Measurements from ENCODE around the gene NPIPB6.

The NPIPB6 gene

DNA sequence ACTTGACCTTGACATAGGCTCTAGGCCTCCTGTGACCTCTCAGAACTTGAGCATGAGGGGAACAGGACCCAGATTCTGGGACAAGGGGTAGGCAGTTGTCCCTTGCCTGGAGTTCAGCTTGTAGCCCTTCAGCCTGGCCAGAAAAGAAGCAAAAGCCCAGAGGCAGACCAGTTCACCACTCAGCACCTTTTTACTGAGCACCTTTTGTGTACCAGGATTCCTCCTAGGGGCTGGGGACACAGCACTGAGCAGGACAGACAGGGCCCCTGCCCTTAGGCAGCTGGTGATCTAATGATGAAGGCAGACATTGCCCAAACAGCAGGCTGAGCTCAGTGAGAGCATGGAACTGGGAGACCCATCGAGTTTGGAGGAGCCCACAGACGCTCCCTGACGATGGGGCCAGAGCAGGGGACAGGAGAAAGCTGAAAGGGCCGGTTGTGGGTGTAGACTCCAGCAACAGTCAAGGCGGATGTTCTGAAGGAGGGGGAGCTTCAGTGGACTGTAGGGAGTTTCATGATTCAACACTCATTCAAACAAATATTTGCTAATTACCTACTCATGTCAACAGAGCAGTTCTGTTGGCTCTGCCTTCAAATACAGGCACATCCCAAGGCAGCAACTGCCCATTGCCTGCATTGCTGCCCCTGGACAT is 38.9 kb downstream of the NPIPB6 start:
- H3K9ac ChIP-seq (ENCODE audit: low read depth in 1 of 2, low read length in 2 of 2) = no peak overlapping the region
- H3K9me3 ChIP-seq (ENCODE audit: control insufficient read depth in 2 of 2, low read length in 2 of 2) = no peaks in the 10 kb centered on the region
- no peaks in the 10 kb centered on the region for H3K4me1 ChIP-seq (ENCODE audit: control insufficient read depth in 2 of 2, insufficient read depth in 2 of 2, low read length in 2 of 2)
- peak overlapping the region; percentile 13 to 16 for H3K27ac ChIP-seq (ENCODE audit: low read depth in 2 of 2, low read length in 2 of 2)
- H3K4me3 ChIP-seq (ENCODE audit: low read length in 2 of 2) = no peak overlapping the region
- H3K36me3 ChIP-seq (ENCODE audit: control insufficient read depth in 2 of 2, insufficient read depth in 2 of 2, low read length in 2 of 2) = no peaks in the 10 kb centered on the region
- no peaks in the 10 kb centered on the region for H3K27me3 ChIP-seq (ENCODE audit: control insufficient read depth in 2 of 2, insufficient read depth in 2 of 2, low read length in 2 of 2)

DNA sequence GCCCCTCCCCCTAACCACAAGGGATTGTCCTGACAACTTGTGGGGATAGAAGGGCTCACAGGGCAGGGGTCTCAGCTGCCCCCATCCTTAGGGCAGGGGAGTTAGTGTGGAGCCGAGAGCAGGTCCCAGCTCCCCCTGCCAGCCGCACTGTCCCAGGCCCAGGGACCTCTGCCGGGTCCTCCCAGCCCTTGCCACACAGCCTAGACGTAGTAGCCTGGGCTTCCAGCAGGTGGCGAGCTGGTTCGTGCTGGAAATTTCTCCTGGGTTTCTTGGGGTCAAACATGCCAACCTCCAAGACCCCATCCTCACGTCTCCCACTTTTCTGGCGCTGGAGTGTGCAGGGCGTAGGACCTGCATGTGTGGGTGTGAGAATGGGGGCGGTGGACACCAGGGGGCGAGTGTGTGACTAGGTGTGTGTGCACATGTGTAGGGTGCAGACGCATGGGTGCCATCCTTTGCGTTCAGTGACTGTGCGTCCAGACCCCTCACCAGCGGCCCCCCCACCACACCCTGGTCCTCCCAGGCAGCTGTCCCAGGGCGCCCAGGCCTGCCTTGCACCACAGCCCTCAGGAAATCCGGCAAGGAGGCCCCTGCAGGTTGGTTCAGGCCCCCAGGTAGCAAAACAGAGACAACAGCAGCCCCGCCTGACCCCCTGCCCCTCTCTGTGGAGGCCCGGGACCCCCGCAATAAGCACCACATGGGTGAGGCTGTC is 41.5 kb downstream of the NPIPB6 start:
- Histone ChIP-seq H3K27me3 (ENCODE audit: control insufficient read depth in 2 of 2, insufficient read depth in 2 of 2, low read length in 2 of 2) (no peaks in the 10 kb centered on the region), H3K36me3 (ENCODE audit: control insufficient read depth in 2 of 2, insufficient read depth in 2 of 2, low read length in 2 of 2) (no peaks in the 10 kb centered on the region), H3K9me3 (ENCODE audit: control insufficient read depth in 2 of 2, low read length in 2 of 2) (no peaks in the 10 kb centered on the region), H3K9ac (ENCODE audit: low read depth in 1 of 2, low read length in 2 of 2) (no peak overlapping the region), H3K4me1 (ENCODE audit: control insufficient read depth in 2 of 2, insufficient read depth in 2 of 2, low read length in 2 of 2) (no peaks in the 10 kb centered on the region), H3K27ac (ENCODE audit: low read depth in 2 of 2, low read length in 2 of 2) (no peak overlapping the region), H3K4me3 (ENCODE audit: low read length in 2 of 2) (no peak overlapping the region)

DNA sequence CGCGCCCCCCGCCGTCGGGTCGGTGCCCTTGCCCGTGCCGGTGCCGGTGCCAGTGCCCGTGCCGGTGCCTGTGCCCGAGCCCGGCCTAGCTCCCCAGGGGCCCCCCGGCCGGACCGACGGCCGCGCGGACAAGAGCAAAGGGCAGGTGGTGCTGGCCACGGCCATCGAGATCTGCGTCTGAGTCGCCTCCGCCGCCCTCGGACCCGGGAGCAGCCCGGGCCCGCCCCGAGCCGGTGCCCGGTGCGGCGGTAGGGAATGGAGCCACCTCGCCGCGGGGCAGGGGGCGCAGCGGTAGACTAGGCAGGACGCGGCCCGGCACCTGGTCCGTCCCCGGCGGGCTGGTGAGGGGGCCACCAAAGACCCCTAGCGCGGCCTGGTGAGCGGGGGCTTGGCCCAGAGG is 42.6 kb downstream of the NPIPB6 start:
- H3K9me3 ChIP-seq (ENCODE audit: control insufficient read depth in 2 of 2, low read length in 2 of 2) = no peaks in the 10 kb centered on the region
- H3K27me3 ChIP-seq (ENCODE audit: control insufficient read depth in 2 of 2, insufficient read depth in 2 of 2, low read length in 2 of 2) = no peaks in the 10 kb centered on the region
- no peak overlapping the region for H3K4me3 ChIP-seq (ENCODE audit: low read length in 2 of 2)
- H3K4me1 ChIP-seq (ENCODE audit: control insufficient read depth in 2 of 2, insufficient read depth in 2 of 2, low read length in 2 of 2) = no peaks in the 10 kb centered on the region
- no peak overlapping the region for H3K27ac ChIP-seq (ENCODE audit: low read depth in 2 of 2, low read length in 2 of 2)
- no peak overlapping the region for H3K9ac ChIP-seq (ENCODE audit: low read depth in 1 of 2, low read length in 2 of 2)
- H3K36me3 ChIP-seq (ENCODE audit: control insufficient read depth in 2 of 2, insufficient read depth in 2 of 2, low read length in 2 of 2) = no peaks in the 10 kb centered on the region

DNA sequence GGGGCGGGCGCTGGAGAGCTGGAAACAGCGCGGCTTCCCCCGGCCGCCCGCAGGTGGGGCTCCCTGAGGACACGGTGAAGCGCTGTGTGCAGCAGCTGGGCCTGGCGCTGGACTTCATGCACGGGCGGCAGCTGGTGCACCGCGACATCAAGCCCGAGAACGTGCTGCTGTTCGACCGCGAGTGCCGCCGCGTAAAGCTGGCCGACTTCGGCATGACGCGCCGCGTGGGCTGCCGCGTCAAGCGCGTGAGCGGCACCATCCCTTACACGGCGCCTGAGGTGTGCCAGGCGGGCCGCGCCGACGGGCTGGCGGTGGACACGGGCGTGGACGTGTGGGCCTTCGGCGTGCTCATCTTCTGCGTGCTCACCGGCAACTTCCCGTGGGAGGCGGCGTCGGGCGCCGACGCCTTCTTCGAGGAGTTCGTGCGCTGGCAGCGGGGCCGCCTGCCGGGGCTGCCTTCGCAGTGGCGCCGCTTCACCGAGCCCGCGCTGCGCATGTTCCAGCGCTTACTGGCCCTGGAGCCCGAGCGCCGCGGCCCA is 43.2 kb downstream of the NPIPB6 start:
- no peak overlapping the region for H3K9ac ChIP-seq (ENCODE audit: low read depth in 1 of 2, low read length in 2 of 2)
- H3K36me3 ChIP-seq (ENCODE audit: control insufficient read depth in 2 of 2, insufficient read depth in 2 of 2, low read length in 2 of 2) = no peaks in the 10 kb centered on the region
- H3K27me3 ChIP-seq (ENCODE audit: control insufficient read depth in 2 of 2, insufficient read depth in 2 of 2, low read length in 2 of 2) = no peaks in the 10 kb centered on the region
- H3K27ac ChIP-seq (ENCODE audit: low read depth in 2 of 2, low read length in 2 of 2) = no peak overlapping the region
- H3K4me3 ChIP-seq (ENCODE audit: low read length in 2 of 2) = no peak overlapping the region
- no peaks in the 10 kb centered on the region for H3K4me1 ChIP-seq (ENCODE audit: control insufficient read depth in 2 of 2, insufficient read depth in 2 of 2, low read length in 2 of 2)
- no peaks in the 10 kb centered on the region for H3K9me3 ChIP-seq (ENCODE audit: control insufficient read depth in 2 of 2, low read length in 2 of 2)

DNA sequence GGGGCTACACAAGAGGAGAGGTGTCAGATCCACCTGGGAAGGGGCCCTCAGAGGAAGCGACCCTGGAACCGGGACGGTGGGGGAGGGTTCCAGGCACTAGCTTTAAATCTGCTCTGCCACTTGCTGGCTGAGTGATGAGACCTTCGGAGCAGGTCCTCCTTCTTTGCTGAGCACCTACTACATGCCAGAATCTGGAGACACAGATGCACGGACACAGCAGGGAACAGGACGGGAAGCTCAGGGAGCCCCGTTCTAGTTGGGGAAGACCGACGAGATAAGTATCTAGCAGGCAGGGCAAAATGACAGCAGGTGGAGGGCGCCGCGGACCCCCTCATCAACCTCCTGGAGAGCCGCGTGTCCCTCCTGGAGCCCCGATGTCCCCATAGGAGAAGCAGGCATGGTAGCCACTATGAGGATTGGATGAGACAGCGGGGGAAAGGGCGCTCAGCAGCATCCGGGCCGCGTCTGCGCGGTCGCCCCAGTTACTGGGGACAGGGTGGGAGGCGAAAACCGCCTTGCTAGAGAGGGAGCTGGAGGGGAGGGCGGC is 43.8 kb downstream of the NPIPB6 start:
- Histone ChIP-seq H3K9ac (ENCODE audit: low read depth in 1 of 2, low read length in 2 of 2) (no peak overlapping the region), H3K4me1 (ENCODE audit: control insufficient read depth in 2 of 2, insufficient read depth in 2 of 2, low read length in 2 of 2) (no peaks in the 10 kb centered on the region), H3K4me3 (ENCODE audit: low read length in 2 of 2) (no peak overlapping the region), H3K36me3 (ENCODE audit: control insufficient read depth in 2 of 2, insufficient read depth in 2 of 2, low read length in 2 of 2) (no peaks in the 10 kb centered on the region), H3K27me3 (ENCODE audit: control insufficient read depth in 2 of 2, insufficient read depth in 2 of 2, low read length in 2 of 2) (no peaks in the 10 kb centered on the region), H3K9me3 (ENCODE audit: control insufficient read depth in 2 of 2, low read length in 2 of 2) (no peaks in the 10 kb centered on the region), H3K27ac (ENCODE audit: low read depth in 2 of 2, low read length in 2 of 2) (no peak overlapping the region)

DNA sequence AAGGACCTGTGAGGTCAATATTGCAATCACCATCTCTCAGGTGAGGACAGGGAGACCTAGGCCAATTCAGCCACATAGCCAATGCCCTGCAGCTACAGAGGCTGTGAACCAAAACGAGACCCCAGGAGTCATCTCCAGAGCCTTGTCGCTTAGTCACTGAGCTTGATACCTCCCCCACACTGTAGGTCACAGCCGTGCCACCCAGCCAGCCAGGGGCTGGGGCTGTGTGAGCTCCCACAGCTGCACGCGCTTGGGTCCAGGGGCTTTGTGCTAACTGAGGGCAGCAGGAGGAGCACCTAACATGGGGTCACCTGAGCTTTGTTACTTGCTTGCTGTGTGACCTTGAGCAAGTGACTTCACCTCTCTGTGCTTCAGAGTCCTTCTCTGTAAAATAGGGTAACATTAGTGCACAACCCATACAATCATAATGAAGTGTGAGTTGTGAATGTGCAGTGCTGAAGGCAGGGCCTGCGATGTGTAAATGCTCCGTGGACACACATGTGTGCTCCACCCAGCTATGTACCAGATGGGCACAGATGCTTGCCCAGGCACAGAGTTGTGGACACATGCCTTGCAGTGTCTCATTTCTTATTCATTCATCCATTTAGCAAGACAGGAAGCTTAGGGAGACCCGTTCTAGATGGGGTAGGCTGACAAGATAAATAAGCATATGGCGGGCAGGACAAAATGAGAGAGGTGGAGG is 45.1 kb downstream of the NPIPB6 start:
- H3K4me3 ChIP-seq (ENCODE audit: low read length in 2 of 2) = no peak overlapping the region
- H3K27ac ChIP-seq (ENCODE audit: low read depth in 2 of 2, low read length in 2 of 2) = no peak overlapping the region
- no peak overlapping the region for H3K9ac ChIP-seq (ENCODE audit: low read depth in 1 of 2, low read length in 2 of 2)
- no peaks in the 10 kb centered on the region for H3K36me3 ChIP-seq (ENCODE audit: control insufficient read depth in 2 of 2, insufficient read depth in 2 of 2, low read length in 2 of 2)
- no peaks in the 10 kb centered on the region for H3K9me3 ChIP-seq (ENCODE audit: control insufficient read depth in 2 of 2, low read length in 2 of 2)
- H3K4me1 ChIP-seq (ENCODE audit: control insufficient read depth in 2 of 2, insufficient read depth in 2 of 2, low read length in 2 of 2) = no peaks in the 10 kb centered on the region
- no peaks in the 10 kb centered on the region for H3K27me3 ChIP-seq (ENCODE audit: control insufficient read depth in 2 of 2, insufficient read depth in 2 of 2, low read length in 2 of 2)

DNA sequence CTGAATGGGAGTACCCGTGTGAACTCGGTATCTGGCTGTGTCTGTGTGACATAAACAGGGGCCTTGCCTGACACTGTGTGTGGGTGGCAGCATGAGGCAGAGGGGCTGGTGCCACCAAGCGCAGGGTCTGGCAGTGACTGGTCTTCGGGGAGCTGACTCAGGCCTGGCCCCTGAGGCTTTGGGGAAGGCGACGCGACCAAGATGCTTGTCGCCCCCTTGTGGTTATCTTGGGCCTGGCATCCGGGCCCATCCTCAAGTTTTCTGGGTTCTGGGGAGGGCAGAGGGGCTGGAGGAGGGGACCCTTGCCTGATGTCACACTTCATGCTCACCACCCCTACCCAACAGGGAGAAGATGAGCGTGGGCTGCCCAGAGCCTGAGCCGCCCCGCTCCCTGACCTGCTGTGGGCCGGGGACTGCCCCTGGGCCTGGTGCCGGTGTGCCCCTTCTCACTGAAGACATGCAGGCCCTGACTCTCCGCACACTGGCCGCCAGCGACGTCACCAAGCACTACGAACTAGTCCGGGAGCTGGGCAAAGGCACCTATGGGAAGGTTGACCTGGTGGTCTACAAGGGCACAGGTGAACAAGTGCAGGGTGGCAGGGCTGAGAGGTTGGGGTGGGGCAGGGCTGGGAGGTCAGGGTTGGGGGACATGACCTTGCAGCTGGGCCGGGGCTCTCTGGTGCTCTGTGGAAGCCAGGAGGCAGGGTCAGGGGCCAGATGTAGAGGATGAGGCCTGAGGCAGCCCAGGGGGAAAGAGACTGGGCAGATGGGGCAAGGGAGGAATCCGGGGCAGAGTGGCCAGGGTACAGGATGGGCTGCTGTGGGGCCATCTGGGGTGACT is 46.0 kb downstream of the NPIPB6 start:
- Histone ChIP-seq H3K27me3 (ENCODE audit: control insufficient read depth in 2 of 2, insufficient read depth in 2 of 2, low read length in 2 of 2) (no peaks in the 10 kb centered on the region), H3K9me3 (ENCODE audit: control insufficient read depth in 2 of 2, low read length in 2 of 2) (no peaks in the 10 kb centered on the region), H3K36me3 (ENCODE audit: control insufficient read depth in 2 of 2, insufficient read depth in 2 of 2, low read length in 2 of 2) (no peaks in the 10 kb centered on the region), H3K27ac (ENCODE audit: low read depth in 2 of 2, low read length in 2 of 2) (no peak overlapping the region), H3K4me1 (ENCODE audit: control insufficient read depth in 2 of 2, insufficient read depth in 2 of 2, low read length in 2 of 2) (no peaks in the 10 kb centered on the region), H3K9ac (ENCODE audit: low read depth in 1 of 2, low read length in 2 of 2) (no peak overlapping the region), H3K4me3 (ENCODE audit: low read length in 2 of 2) (no peak overlapping the region)

DNA sequence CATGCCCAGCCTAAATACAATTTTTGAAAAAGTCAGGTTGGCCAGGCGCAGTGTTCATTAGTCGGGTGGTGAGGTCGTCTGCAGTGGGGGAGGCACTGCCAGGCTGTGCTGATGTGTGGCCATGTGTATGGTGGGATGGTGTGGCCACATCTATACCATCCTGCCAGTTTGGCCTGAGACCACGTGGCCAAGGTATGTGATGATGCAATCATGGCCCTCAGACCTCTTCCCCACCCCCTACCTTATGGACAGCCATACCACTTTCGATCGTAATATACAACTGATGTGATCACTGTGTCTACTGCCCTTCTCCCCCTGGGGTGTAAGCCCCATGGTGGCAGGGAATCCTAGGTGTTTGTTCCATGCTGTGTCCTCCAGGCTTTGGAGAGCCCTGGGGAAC is 47.3 kb downstream of the NPIPB6 start:
- Histone ChIP-seq H3K4me1 (ENCODE audit: control insufficient read depth in 2 of 2, insufficient read depth in 2 of 2, low read length in 2 of 2) (no peaks in the 10 kb centered on the region), H3K27me3 (ENCODE audit: control insufficient read depth in 2 of 2, insufficient read depth in 2 of 2, low read length in 2 of 2) (no peaks in the 10 kb centered on the region), H3K9ac (ENCODE audit: low read depth in 1 of 2, low read length in 2 of 2) (no peak overlapping the region), H3K9me3 (ENCODE audit: control insufficient read depth in 2 of 2, low read length in 2 of 2) (no peaks in the 10 kb centered on the region), H3K4me3 (ENCODE audit: low read length in 2 of 2) (no peak overlapping the region), H3K36me3 (ENCODE audit: control insufficient read depth in 2 of 2, insufficient read depth in 2 of 2, low read length in 2 of 2) (no peaks in the 10 kb centered on the region), H3K27ac (ENCODE audit: low read depth in 2 of 2, low read length in 2 of 2) (no peak overlapping the region)

DNA sequence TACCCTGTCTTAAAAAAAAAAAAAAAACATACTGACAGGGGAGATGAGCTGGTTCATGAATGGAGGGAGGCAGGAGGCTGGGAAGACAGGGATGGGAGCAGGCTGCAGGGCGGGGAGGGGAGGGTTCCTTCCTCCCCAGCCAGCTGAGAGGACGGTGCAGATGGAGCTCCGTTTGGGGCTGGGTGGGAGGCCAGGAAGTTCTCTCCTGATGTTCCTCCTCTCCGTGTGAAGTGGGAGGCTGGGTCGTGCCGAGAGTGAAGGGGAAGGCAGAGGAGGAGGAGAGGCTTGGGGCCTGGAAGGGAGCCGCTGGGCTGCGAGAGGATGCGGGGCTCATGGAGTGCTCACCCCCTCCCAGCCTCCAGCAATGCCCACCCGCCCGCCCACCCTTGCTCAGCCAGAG is 49.7 kb downstream of the NPIPB6 start:
- no peaks in the 10 kb centered on the region for H3K27me3 ChIP-seq (ENCODE audit: control insufficient read depth in 2 of 2, insufficient read depth in 2 of 2, low read length in 2 of 2)
- H3K4me3 ChIP-seq (ENCODE audit: low read length in 2 of 2) = no peak overlapping the region
- no peaks in the 10 kb centered on the region for H3K9me3 ChIP-seq (ENCODE audit: control insufficient read depth in 2 of 2, low read length in 2 of 2)
- H3K27ac ChIP-seq (ENCODE audit: low read depth in 2 of 2, low read length in 2 of 2) = no peak overlapping the region
- H3K36me3 ChIP-seq (ENCODE audit: control insufficient read depth in 2 of 2, insufficient read depth in 2 of 2, low read length in 2 of 2) = no peaks in the 10 kb centered on the region
- no peak overlapping the region for H3K9ac ChIP-seq (ENCODE audit: low read depth in 1 of 2, low read length in 2 of 2)
- H3K4me1 ChIP-seq (ENCODE audit: control insufficient read depth in 2 of 2, insufficient read depth in 2 of 2, low read length in 2 of 2) = no peaks in the 10 kb centered on the region
